Right forelimb (tissue), 1 donor: ENCODE data around the gene ACTR2.
A peak's percentile ranks its signal among the peaks of the same experiment; 100 is the strongest.
"Not testable (repeated sequence)": the region's sequence is repeated elsewhere in the genome, so short reads cannot be mapped to it uniquely, and the experiment has no call there.

Experiments
- DNase-seq: peaks from one replicate; pipeline ENCODE4 v3.0.0-alpha.2; 2018

Gene ACTR2

DNA sequence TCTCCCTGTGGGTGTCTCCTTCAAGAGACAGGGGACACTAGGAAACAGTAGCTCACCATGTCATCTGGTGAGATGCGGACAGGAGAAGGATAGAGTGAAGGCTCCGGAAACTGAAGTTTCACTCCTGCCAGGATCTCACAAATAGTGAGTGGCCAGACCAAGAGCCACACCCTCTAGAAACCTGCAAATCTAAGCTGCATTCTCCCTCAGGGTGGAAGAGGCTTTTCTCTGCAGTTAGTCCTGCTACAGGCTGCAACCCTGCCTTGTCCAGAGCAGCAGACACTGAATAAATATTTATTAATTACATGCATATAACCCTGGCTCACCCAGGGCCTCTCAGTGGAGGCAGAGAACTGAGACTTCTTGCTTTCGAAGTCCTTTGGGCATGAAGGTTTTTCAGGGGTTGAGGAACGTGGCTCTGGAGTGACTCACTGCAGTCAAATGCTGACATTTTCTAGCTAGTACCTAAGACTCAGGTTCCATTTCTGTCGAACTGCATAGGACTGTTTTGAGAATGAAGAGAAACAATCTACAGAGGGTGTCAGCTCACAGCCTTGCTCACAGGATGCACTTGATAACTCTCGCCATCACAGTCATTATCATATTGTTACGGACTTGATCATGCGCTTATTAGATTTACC, 87.3 kb downstream of the ACTR2 start:
- no peak for DNase-seq

- peak; percentile 67 for DNase-seq
These were observed 88.4 kb downstream of the ACTR2 start for GRCh38 chr2:65316072-65316471.

- not testable (repeated sequence) for DNase-seq
These were observed 89.7 kb downstream of the ACTR2 start for GRCh38 chr2:65317351-65317750.

DNA sequence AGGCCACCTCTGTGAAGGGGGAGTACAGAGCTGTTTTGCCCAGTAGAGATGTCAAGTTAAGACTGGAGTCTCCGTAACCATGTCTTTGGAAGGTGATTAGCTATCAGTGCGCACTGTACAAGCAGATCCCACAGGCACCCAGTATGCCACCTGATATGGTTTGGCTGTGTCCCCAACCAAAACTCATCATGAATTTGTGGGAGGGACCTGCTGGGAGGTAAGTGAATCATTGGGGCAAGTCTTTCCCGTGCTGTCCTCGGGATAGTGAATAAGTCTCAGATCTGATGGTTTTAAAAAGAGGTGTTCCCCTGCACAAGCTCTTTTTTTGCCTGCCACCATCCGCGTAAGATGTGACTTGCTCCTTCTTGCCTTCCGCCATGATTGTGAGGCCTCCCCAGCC, 90.2 kb downstream of the ACTR2 start:
- no peak for DNase-seq

DNA sequence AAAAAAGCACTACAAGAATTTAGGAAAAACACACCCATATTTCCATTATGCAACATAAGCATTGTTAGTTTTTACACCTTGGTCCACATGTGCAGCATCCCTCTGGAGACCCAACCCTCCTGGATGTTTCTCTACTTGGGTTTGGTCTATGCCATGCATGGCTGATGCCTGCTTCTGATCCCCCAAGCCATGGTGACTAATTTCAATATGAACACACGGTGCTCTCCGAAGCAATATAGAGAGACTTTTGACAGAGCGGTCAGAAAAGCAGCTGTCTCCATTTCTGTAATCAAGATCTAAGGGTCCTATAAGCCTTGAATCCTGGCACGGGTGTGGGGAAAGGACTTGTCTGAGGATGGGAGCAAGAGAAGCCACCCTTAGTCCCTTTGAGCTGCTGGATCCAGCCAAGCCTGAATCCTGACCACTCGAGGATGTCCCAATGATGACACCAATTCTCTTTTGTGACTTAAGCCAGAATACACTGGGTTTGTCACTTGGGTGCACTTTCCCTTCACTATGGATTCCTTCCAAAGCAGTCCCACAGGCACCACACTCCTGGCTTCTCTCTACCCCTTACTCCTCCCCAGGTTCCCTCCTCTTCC, 91.5 kb downstream of the ACTR2 start:
- no peak for DNase-seq

DNA sequence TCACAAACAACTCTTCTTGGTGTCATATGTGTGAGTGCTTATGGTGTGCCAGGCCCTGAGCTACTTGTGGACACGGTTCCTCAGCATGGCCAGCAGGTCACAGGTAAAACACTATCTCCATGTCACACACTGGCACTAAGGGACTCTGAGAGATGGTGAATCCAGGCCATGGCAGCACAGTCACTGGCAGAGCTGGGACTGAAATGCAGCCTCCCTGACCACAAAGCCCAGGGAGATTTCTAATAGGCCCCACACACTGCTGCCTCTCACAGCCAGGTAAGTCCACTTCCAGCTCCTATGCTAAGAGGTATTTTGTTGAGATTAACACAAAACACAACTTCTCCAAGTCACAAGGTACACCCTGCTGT, 92.0 kb downstream of the ACTR2 start:
- DNase-seq: no peak

- no peak for DNase-seq
These were observed 92.6 kb downstream of the ACTR2 start for GRCh38 chr2:65320042-65320725.
